ENCODE results near the gene KLHL2.
"Not testable (repeated sequence)": the region's sequence is repeated elsewhere in the genome, so short reads cannot be mapped to it uniquely, and the experiment has no call there.

KLHL2 gene

DNA sequence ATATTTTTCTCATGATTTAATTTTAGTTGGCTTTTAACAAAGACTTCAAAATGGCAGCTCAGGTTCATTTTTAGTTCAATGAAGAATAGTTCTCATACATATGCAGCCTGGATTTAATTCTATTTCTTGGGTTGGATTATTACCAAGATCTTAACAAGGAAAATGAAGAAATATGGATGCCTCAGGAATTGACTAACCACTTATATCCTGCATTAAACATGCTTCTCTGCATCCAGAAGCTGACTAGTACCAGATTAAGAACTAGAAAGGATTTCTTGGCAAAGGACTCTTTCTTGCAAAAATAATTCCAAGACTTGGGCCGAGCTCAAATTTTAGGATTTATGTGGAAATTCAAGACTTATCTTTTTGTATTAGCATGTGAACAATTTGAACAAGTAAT lies 5.6 kb upstream of the KLHL2 start:
- DNase-seq (ENCODE audit: low spot score), result no peak

DNA sequence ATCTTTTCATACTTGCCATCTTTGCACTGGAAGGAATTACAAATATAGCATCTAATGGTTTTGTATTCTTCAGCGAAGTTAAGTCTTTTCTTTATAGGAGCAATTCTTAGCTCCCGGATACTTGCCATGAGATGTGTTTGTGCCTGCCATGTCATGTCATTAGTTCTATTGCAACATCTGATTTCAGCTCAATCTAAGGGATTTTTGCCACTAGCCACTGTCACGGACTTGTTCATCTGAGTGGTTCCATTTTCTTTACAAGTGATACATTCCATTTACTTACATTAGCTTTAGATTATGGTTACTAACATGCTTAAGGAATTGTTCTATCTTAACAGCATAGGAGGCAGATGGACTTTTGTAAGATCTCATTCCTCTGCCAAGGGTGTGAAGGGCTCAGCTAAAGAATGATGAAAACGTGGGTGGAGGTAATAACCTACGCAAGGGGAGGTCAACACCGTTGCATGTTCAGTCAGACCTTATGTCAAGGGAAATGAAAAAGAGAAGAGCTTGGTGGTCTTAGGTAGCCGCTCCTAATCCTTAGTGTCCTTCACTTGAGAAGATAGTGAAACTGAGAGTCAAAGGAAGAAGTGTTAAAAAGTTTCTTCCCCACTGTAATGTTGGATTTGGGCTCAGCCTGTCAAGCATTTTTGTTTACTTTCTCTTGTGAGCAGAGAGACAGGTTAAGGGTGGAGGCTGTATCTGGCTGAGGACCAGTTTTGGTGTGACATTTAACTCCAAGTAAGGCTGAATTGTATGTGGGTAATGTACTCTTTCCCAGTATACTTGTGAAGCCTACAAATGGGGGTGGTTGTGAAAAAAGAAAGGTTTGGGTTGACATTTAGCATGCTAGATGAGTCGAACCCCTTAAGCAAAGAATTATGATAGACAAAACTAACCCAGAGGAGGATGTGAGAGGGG lies 3.6 kb upstream of the KLHL2 start:
- DNase-seq (ENCODE audit: low spot score), result no peak

DNA sequence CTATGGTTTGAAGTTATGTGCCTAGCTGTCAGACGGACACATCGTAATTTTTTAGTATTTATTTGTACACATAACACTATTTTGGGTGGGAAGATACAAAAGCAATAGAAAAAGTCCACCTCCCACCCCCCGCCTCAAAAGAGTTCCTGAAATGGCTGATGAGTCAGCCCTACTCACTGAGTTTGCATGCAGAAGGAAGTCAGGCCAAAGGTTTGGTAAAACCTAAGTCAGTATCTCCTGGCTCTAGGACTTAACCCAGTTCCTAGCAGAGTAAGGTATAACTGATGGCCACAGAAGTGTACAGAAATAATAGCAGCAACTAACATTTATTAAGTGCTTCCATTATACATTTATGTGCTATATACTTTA lies 2.9 kb upstream of the KLHL2 start:
- no peak for DNase-seq (ENCODE audit: low spot score)

DNA sequence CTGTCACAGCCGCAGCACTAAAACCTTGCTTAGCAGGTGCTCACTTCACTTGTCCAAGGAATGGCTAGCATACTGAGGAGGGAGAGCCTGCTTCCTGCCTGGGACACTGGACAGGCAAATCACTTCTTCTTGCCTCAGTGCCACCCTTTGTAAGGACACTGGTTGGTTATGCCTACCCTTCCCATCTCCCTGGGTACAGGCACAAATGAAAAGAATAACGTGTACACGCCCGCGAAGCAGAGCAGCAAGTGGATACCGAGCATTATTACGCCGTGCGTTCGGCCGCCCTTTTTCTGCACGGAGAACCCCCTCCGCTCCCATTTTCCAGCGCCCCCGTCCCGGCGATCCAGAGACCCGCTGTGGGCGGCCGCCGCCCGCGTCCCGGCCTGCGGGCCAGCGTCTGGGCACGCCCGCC lies 338 bp upstream of the KLHL2 start:
- DNase-seq (ENCODE audit: low spot score), result no peak

DNA sequence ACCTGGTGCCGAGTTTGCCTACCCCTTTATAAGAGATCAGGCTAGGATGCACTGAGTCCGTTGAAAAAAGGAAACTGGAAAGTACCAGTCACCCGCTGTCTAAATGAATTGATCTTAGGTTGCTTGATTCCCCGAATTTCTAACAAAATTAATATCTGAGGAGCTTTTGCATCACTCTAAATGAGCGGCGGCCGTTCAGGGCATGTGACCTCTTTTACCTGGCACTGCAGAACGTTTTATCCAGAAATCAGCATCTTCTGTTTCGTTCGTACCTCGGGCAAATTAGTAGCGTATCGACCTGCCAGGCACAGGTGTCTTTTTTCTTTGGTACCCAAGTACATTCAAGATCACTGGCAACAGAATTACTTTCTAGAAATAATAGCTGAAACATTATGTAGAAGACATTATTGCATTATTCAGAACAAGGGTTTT lies 876 bp downstream of the KLHL2 start:
- no peak for DNase-seq (ENCODE audit: low spot score)

DNA sequence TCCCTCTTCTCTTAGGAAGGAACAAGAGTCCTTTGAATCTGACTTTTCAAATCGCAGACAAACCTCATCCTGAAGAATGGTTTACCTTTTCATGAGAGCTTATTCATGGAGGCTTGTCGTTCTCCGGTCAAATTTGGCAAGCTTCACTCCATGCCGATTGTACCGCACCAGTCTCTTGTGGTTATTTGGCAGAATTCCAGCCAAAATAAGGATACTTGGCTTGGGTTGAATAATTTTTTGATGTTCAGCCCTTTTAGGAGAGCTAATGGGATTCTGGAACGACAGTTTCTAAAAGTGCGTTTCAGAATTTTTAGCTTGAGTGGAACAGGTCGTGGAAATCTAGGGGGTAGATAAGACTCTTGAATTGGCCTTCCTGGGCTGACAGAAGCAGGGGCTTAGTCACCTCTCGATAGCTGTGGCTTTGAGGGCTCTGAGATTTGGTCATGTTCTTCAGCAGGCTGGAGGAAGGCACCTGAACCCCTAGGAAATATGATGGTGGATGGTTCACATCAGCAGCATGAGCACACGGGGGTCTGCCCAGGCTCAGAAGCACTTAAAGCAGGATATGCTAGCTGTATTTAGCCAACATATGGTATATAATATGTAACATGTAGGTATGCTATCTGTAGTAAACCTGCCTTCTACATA lies 1.5 kb downstream of the KLHL2 start:
- no peak for DNase-seq (ENCODE audit: low spot score)

DNA sequence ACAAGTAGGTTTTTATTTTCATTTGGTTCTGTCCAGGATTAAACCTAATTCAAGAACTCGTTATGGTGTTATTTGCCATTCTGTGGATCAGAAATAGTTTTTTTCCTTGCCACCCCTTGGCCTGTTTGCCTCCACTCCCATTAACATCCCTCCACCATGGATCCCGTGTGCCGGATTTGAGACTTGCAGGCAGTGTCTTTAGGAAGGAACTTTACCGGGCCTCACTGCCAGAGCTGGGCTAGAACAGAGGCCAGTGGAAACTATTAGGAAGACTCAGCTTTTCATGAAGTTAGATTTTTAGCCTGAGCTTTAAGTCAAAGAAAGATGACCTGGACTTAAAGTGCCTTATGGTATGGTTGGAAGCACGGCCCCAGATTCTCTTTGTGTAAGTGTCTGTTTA lies 2.4 kb downstream of the KLHL2 start:
- no peak for DNase-seq (ENCODE audit: low spot score)

DNA sequence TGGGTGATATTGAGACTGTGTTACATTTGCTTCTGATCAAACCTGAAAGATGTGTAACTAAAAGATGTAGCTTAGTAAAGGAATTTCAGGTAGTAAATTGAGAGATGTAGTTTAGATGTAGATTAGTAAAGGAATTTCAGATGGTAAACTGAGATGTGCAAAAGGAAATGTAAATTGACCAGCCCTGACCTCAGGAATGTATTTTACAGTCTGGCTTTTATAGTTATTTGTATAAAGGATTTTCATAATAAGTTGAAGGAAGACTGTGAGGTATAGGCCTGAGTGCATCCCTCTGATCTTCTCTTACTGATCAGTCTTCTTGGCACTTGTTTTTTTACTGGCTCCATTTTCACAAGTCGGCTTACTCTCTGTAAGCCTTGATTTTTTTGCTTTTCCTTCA lies 3.2 kb downstream of the KLHL2 start:
- DNase-seq (ENCODE audit: low spot score), result no peak

DNA sequence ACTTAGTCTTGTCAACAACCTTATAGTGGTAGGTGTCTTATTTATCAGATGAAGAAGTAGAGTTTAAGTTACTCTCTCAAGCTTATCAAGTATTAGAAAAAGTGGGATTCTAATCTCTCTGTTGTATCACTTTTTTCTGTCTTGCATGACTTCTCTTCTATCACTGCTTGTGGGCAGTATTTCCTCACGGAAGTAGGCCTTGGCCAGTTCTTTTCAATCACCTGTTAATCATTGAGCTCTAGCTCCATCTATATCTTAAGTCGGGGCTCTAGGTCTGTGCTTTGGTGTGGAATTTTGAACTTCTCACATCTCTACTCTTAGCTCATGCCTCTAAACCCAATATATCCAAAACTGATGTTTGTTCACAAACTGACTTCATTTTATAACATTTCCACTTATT lies 5.3 kb downstream of the KLHL2 start:
- DNase-seq (ENCODE audit: low spot score), result not testable (repeated sequence)

DNA sequence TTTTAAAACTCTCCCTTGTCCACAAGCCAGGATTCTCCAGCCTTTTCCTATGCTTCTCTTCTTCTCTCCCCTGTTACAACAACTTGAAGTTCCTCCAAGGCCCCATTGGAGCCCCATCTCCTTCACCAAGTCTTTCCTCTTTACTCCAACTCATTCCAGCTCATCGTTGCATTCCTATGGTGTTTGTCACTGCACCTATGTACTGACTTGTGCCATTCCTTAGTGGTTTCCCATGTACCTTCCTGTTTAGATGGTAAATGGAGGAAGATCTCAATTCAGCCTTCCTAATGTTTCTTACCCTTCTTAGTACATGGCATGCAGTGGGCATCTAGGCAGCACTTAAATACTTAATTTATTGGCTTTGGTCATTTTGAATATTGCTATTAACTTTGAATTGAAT lies 6.0 kb downstream of the KLHL2 start:
- DNase-seq (ENCODE audit: low spot score), result not testable (repeated sequence)

DNA sequence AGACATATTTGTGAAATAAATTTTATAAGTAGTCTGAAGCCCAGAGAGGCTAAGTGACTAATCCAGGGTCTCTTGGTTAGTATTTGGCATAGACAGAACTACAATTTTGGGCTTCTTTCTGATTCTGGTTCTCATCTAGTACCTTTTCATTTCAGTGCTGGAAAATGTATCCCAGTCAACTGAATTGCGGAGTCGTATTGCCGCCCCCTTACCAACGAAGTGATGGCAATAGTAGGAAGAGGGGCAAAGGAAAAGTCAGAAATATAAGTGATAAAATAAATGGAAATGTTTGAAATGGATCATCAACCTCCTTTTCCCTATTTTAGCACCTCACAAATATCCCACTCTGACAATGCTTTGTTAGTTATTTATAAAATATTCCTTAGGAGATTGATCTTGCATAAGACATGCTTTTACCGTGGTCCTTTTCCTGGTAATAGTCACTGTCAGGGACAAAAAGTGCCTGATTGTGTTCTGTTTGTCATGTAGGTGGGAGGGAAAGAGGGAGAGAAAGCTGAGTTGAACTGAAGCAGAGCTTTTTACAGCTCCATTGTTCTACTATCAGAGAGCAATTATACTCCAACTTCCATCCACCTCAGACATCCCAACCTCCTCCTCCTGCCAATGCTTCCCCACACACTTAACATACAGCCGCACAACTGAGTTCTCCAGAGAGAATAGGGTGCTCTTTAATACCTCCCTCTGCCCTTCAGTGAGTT lies 6.8 kb downstream of the KLHL2 start:
- DNase-seq (ENCODE audit: low spot score), result not testable (repeated sequence)

DNA sequence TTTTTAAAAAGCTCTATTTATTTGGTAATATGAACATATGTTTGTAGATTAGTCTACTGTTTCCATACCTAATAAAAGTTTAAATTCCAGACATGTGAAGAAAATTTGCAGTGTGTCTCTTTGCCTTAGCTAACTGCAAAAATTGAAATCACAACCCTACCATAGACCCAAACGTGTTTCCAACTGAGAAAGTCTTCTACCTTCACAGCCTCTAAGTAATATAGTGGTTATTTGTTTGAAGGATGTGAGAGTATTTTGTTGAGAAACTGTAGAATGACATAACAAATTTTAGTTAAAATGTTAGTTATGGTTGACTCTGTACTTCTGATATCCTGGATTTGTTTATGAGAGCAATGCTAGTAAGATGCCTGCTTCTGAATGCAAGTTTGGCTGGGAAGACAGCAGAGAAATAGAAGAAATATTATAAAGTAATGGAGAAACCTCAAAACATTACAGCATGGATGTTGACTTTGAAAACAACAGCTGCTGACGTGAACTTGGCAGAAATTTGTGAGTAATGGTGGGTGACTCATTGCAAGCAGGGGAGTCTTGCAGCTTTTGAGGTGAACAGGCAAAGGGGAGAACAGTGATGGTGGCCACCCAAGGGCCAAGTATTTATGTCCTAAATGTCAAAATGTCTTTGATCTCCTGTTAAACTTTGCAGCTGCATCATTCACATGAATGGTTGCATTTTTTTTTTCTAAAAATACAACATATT lies 7.8 kb downstream of the KLHL2 start:
- not testable (repeated sequence) for DNase-seq (ENCODE audit: low spot score)

DNA sequence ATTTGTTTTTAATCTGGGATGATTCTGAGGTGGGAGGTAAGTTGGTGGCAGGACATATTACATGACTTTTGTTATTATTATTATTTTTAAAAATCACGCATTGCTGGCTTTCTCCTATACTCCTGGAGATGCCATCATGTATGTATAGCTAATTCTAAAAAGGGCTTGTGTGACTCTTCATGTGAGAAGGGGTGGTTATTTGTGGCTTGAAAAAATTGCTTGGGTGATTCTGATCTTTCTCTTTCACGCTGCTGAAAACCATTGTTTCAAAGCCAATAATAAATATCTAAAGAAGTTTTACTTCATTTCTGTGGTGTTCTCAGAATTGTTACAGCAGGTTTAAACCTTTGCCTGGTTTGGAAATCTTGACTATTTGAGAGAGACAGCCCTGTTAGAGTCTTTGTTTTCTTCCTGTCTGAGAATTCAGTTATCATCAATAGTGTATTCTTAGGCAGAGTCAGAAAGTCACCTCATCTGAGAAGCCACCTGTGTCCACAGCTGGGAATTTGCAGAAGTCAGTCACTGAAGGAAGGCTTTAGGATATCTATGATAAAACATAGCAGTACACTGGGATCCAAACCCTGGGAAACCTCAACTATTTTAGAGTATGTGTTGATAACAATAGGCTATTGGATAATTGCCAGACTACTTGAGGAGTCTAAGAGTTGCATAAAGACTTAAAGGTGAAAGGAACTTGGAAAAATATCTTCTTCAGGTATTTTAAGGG lies 8.6 kb downstream of the KLHL2 start:
- not testable (repeated sequence) for DNase-seq (ENCODE audit: low spot score)

DNA sequence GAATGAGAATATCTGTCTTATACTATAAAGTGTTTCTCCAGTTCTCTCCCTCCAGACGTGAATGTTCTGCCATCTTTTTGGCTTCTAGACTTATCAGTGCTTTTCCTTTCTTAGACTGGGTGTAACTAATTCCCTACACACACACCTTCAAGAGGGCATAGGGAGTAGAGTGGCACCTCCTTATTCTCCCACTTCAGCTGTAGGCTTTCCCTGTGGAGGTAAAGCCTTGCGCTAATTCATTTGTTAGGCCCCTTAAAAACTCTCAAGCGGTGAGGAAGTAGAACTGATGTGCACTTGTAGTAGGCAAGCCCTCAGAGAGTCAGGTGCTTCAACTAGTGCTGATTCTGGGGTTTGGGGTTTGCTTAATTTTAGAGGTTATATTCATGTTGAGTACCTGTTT lies 10.0 kb downstream of the KLHL2 start:
- DNase-seq (ENCODE audit: low spot score), result no peak

DNA sequence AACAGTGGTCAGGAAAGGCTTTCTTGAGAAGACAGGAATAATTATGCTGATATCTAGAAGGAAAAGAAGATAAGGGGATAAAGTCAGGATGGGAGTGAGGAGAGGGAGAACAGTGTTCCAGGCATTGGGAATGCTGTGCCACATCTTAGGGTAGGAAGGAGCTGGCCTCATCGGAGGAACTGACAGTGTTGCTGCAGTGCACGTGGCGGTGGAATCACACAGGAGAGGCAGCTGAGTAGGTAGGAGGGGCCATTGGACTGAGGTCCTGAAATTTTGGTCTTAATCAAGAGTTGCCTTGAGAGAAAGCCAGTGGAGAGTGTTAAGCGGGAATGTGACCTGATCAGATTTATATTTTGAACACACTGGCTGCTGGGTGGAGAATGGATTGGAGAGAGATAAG lies 13.9 kb downstream of the KLHL2 start:
- DNase-seq (ENCODE audit: low spot score), result peak; percentile 43

DNA sequence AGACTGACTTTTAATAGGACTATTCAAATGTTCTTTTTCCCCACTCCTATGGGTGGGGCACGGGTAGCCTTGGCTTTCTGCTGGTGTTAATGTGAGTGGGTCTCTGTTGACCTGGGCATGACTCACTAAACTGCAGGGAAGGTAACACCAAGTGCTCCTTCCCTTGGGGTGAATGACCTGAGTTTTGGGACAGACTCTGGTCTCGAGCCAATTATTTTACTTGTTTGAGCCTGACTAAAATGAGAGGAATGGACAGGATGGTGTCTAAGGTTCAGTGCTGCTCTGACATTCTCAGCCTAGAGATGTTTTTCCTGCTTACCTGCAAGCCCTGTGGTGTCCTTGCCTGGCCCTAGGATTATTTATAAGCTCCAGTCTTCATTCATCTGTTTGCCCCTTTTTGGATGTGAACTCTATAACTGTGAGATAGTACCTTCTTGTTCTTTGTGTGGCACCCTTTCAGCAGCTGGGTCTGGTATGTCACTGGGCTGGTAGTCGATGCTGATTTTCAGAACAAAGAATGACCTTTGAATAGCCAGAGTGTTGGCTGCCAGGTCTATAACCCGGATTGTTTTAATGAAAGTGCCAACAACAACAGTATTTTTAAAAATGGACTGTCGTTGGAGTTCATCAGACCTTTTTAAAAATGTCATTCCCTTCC lies 14.8 kb downstream of the KLHL2 start:
- not testable (repeated sequence) for DNase-seq (ENCODE audit: low spot score)

DNA sequence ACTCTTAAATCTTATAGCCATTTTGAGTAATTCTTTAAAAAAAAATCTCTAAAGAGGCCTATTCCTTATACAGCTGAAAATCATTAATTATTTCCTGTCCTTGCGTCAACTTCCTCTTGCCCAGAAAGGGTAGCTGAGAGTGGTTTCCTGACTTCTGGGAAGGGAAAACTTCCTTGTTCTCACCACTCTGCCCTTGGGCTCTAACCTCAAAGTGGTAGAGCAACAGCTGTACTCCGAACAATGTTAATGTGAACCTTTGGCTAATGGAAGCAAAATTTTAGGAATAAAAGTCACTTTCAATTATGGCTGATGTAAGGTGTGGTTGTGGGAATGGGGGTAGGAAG lies 15.3 kb downstream of the KLHL2 start:
- DNase-seq (ENCODE audit: low spot score), result no peak

DNA sequence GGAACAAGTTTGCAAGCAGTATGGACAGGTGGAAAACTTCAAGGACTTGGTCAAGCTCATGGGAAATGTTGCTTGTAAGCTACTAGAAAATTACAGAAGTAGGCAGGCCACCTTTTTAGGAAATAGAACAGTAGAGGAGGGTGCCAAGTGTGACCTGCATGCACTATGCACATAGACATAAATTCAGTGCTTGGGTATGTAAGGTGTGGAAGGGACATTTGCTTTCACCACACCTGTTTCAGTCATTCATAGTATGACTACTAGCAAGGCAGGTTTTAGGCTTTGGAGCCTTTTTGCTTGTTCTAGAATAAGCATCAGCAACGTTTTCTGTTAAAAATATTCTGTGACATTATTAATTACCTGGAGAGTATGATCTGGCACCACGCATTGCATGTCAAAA lies 20.0 kb downstream of the KLHL2 start:
- not testable (repeated sequence) for DNase-seq (ENCODE audit: low spot score)

DNA sequence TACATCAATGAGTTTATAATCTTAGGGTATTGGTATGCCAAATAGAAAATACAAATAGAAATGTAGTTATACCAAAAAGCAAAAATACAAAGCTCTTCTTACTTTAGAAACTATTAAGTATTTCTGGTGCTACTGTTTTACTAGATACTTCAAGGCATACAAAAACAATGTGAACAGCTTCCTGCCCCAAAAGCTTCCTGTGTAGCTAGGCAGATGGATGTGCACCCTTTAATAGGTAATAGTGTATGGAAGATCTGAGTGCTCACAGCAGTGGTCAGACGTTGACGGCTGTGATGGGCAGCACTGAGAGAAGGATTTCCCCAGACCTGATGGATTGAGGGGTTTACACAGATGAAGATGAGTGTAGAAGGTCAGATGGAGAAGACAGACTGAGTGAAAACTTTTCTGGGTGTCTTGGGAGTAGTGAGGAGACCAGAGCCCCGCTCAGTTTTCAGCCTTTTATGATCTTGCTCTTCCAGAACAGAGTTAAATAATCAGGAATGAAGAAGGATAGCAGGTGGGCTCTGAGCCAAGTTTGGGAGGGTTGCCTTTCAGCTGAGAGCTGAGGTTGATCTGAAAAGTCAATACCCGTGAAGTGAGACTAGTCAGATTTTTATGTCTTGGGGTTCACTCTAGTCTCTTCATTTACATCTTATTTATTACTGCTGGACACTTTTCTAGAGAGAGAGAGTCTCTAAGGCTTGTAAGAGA lies 22.3 kb downstream of the KLHL2 start:
- DNase-seq (ENCODE audit: low spot score), result not testable (repeated sequence)

Data from D341Med (cell line).